ENCODE data around the gene VGLL4. TPM values are rescaled to one million over a fixed set of nuclear protein-coding genes. Genes with fewer than 3 reads are reported as not detected.

VGLL4 gene
- total RNA-seq, 1 donor from 2014 or later: 146 TPM

GRCh38 chr3:11632564-11632963, 11.2 kb downstream of the VGLL4 start:
- intact Hi-C loops (cut with DNase I): no loop called here
- no peaks in the 10 kb centered on the region for H3K9me3 ChIP-seq
- DNase-seq (ENCODE audit: low spot score in 2 of 2): no peak
- TF ChIP-seq, protein P1, sequence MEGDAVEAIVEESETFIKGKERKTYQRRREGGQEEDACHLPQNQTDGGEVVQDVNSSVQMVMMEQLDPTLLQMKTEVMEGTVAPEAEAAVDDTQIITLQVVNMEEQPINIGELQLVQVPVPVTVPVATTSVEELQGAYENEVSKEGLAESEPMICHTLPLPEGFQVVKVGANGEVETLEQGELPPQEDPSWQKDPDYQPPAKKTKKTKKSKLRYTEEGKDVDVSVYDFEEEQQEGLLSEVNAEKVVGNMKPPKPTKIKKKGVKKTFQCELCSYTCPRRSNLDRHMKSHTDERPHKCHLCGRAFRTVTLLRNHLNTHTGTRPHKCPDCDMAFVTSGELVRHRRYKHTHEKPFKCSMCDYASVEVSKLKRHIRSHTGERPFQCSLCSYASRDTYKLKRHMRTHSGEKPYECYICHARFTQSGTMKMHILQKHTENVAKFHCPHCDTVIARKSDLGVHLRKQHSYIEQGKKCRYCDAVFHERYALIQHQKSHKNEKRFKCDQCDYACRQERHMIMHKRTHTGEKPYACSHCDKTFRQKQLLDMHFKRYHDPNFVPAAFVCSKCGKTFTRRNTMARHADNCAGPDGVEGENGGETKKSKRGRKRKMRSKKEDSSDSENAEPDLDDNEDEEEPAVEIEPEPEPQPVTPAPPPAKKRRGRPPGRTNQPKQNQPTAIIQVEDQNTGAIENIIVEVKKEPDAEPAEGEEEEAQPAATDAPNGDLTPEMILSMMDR (IDR thresholded peaks at IDR 0.05): no peak
- H3K27me3 ChIP-seq: no peaks in the 10 kb centered on the region
- H3K27ac ChIP-seq: peak overlapping the region; percentile 47 to 61
- H3K4me1 ChIP-seq: peaks cover 0 to 58% of the 10 kb centered on the region in 2 donors
- no peaks in the 10 kb centered on the region for H3K36me3 ChIP-seq
- no peak overlapping the region for H3K4me3 ChIP-seq

GRCh38 chr3:11631820-11632219, 11.9 kb downstream of the VGLL4 start:
- H3K27ac ChIP-seq: peak overlapping the region; percentile 47 to 61
- H3K9me3 ChIP-seq: no peaks in the 10 kb centered on the region
- TF ChIP-seq, protein P1 (IDR thresholded peaks at IDR 0.05): no peak
- no peak overlapping the region for H3K4me3 ChIP-seq
- intact Hi-C loops (cut with DNase I): no loop called here
- H3K36me3 ChIP-seq: no peaks in the 10 kb centered on the region
- no peak for DNase-seq (ENCODE audit: low spot score in 2 of 2)
- peaks cover 0 to 50% of the 10 kb centered on the region in 2 donors for H3K4me1 ChIP-seq
- no peaks in the 10 kb centered on the region for H3K27me3 ChIP-seq

GRCh38 chr3:11629716-11630115, 14.0 kb downstream of the VGLL4 start:
- Histone ChIP-seq H3K36me3 (no peaks in the 10 kb centered on the region), H3K9me3 (no peaks in the 10 kb centered on the region), H3K27ac (peak overlapping the region; percentile 33 to 59), H3K4me3 (peak overlapping the region in 1 of 2 donors; percentile 3), H3K27me3 (no peaks in the 10 kb centered on the region), H3K4me1 (peaks cover 7 to 47% of the 10 kb centered on the region in 2 donors)
- no peak for DNase-seq (ENCODE audit: low spot score in 2 of 2)
- TF ChIP-seq, protein P1 (IDR thresholded peaks at IDR 0.05): no peak
- intact Hi-C loops (cut with DNase I): no loop called here

DNA sequence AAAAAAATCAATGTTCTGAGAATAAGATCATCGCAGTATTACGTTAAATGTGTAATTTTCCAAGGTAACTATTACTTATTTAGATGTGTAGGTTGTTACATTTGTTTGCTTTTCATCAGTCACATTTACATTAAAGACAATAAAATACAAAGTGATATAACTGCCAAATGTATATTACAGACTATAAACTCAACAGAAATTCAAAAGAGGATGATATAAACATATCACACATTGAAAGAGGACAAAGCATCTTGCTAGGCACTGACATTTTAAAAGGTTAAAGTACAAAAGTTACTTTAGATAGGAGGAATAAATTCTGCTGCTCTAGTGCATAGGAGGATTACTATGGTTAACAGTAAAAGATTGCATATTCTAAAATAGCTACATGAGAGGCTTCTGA, 16.1 kb downstream of the VGLL4 start:
- DNase-seq (ENCODE audit: low spot score in 2 of 2): no peak
- Histone ChIP-seq H3K27ac (no peak overlapping the region), H3K4me3 (no peak overlapping the region), H3K4me1 (peaks cover 7 to 48% of the 10 kb centered on the region in 2 donors), H3K9me3 (no peaks in the 10 kb centered on the region), H3K36me3 (no peaks in the 10 kb centered on the region), H3K27me3 (no peaks in the 10 kb centered on the region)
- TF ChIP-seq, protein P1 (IDR thresholded peaks at IDR 0.05): no peak
- intact Hi-C loops (cut with DNase I): loop anchor here (2.0 kb wide), 1 partner anchor 19 kb away; no protein-coding TSS in a partner anchor

DNA sequence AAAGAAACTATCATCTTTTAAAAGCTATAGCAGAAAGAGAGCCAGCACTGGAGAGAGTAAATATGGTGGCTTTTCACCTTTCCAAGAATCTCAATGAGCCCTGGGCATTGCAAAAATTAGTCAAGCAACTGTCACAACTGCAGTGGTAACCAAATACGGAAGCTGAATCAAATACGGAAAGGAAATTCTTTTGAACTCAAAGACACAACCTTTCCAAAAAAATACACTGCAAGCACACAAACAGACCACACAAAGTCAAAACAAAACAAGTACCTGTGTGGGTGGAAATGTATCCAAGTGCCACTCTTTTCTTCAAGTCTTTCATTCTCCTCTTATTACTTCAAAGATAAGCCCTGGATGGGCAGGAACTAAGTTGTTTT, 17.6 kb downstream of the VGLL4 start:
- no peaks in the 10 kb centered on the region for H3K9me3 ChIP-seq
- H3K27ac ChIP-seq: peak overlapping the region in 1 of 2 donors; percentile 45
- DNase-seq (ENCODE audit: low spot score in 2 of 2): no peak
- TF ChIP-seq, protein P1 (IDR thresholded peaks at IDR 0.05): no peak
- no peak overlapping the region for H3K4me3 ChIP-seq
- H3K27me3 ChIP-seq: no peaks in the 10 kb centered on the region
- intact Hi-C loops (cut with DNase I): loop anchor here (2.0 kb wide), 1 partner anchor 17 kb away; no protein-coding TSS in a partner anchor
- peaks cover 7 to 36% of the 10 kb centered on the region in 2 donors for H3K4me1 ChIP-seq
- no peaks in the 10 kb centered on the region for H3K36me3 ChIP-seq

Data from ascending aorta (tissue), 2 donors.